Activated CD4-positive, alpha-beta memory T cell treated with anti-CD3 and anti-CD28 coated beads for 36 hours (primary cell): ENCODE results near the gene RNF125. TPM values are rescaled to one million over a fixed set of nuclear protein-coding genes. Genes with fewer than 3 reads are reported as not detected.

Source experiments
- CTCF ChIA-PET: fragments of 350-600 bp; sonication (Branson Sonifier 250); formaldehyde crosslinking; loops from one replicate; lab custom pipeline; 2021; ENCODE audit warnings: antibody characterized with exemption, inconsistent platforms; lab: Charles Lee
- POLR2A ChIA-PET: fragments of 350-600 bp; sonication (Branson Sonifier 250); formaldehyde crosslinking; loops from one replicate; lab custom pipeline; 2021; ENCODE audit warnings: antibody characterized with exemption; lab: Charles Lee
- DNase-seq: peaks from one replicate; pipeline ENCODE4 v3.0.0-alpha.2; 2020
- H3K27ac Mint-ChIP-seq: one replicate; pipeline ENCODE4 v1.8.0; 2021; ENCODE audit warnings: mixed read lengths
- H3K27me3 Mint-ChIP-seq: one replicate; pipeline ENCODE4 v1.8.0; 2021; ENCODE audit warnings: mixed read lengths
- H3K36me3 Mint-ChIP-seq: one replicate; pipeline ENCODE4 v1.8.0; 2021; ENCODE audit warnings: mixed read lengths
- H3K4me1 Mint-ChIP-seq: one replicate; pipeline ENCODE4 v1.8.0; 2021; ENCODE audit warnings: low read depth, mixed read lengths
- H3K4me3 Mint-ChIP-seq: one replicate; pipeline ENCODE4 v1.8.0; 2021; ENCODE audit warnings: mild to moderate bottlenecking, mixed read lengths
- H3K9me3 Mint-ChIP-seq: one replicate; pipeline ENCODE4 v1.8.0; 2021; ENCODE audit warnings: mixed read lengths
- intact Hi-C: fragments of 100-400 bp; cut with micrococcal nuclease; formaldehyde crosslinking; loops from one replicate; pipeline ENCODE4 v1.15.1; 2023
- total RNA-seq, 2 experiments: library from RNA; stranded (reverse); gene quantifications; one replicate each; pipeline ENCODE4 v1.2.3, GENCODE V29; 2021

Gene RNF125
- total RNA-seq, 2 experiments from 2014 or later = 36.8 to 37.6 TPM

DNA sequence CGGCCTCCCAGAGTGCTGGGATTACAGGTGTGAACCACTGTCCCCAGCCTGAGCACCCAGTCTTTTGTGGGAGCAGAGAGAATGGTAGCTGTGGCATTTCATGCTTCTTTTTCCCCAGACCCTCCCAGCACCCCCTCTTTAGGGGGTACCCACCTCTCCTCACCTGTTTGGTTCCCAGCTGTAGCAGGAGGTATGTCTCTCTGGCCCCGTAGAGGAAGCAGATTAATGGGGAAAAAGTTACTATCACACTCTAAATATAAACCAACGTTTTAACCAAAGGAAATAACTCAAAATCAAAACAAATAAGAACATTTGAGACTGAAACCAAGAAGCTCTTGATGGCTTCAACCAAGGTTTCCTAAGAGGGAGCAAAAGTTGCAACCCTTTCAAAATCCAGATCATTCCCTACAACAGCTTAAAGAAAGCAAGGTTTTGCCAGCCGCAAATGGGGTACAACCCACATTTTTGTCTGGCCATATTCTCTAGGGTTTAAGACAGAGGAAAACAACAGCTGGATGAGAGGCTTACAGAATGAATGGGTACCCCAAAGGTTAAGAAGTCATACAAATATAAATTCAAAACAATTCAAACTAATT is 8.0 kb downstream of the RNF125 start:
- CTCF ChIA-PET = interaction anchor here (1.3 to 1.4 kb wide), 2 partner anchors 10 to 46 kb away, joined by 4 to 8 read pairs; no protein-coding TSS in a partner anchor
- peak overlapping the region; percentile 75 for H3K27ac Mint-ChIP-seq
- peaks cover 28% of the 10 kb centered on the region for H3K36me3 Mint-ChIP-seq
- no peak for DNase-seq
- intact Hi-C loops = no loop called here
- H3K27me3 Mint-ChIP-seq = no peaks in the 10 kb centered on the region
- H3K4me3 Mint-ChIP-seq = peak overlapping the region; percentile 59
- no peaks in the 10 kb centered on the region for H3K9me3 Mint-ChIP-seq
- POLR2A ChIA-PET = interaction anchor here (1.2 to 1.5 kb wide), 2 partner anchors 8 to 14 kb away, joined by 4 to 5 read pairs; partner anchors contain the start of gene RNF125
- peaks cover 75% of the 10 kb centered on the region for H3K4me1 Mint-ChIP-seq

DNA sequence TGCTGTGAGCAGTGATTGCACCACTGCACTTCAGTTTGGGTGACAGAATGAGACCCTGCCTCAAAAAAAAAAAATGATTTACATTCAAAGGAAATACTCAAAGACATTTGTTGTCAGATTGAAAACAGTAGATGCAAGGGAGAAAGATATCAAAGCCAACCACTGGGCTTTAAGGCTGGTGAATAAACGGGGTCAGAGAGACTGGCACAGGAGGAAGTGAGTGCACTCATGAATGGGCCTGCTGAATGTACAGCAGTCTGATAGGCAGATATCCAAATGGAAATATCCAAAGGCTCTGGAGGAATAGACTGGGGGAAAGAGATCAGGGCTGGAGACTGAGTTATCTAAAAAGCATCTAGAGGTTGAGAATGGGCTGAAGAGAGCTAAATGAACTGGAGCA is 10.9 kb downstream of the RNF125 start:
- H3K4me3 Mint-ChIP-seq = no peak overlapping the region
- intact Hi-C loops = no loop called here

DNA sequence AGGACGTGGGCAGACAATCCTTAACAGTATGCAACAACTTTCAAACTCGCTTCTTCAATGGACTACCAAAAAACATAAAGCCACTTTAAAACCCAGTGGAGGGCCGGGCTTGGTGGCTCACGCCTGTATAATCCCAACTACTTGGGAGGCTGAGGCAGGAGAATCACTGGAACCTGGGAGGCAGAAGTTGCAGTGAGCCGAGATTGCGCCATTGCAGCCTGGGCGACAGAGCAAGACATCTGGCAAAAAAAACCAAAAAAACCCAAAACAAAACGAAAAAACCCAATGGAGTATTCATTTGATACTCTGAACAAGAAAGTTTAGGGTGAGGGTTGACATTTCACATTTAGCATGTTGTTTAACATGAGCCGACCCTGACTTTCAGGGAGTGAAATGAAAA is 14.0 kb downstream of the RNF125 start:
- no peak overlapping the region for H3K4me3 Mint-ChIP-seq
- peaks cover 1% of the 10 kb centered on the region for H3K9me3 Mint-ChIP-seq
- intact Hi-C loops = no loop called here
- DNase-seq = no peak
- peaks cover 34% of the 10 kb centered on the region for H3K36me3 Mint-ChIP-seq
- H3K4me1 Mint-ChIP-seq = peaks cover 81% of the 10 kb centered on the region
- H3K27ac Mint-ChIP-seq = peak overlapping the region; percentile 54
- H3K27me3 Mint-ChIP-seq = no peaks in the 10 kb centered on the region
- CTCF ChIA-PET = no interaction called here
- POLR2A ChIA-PET = interaction anchor here (0.6 kb wide), 1 partner anchor 45 kb away, joined by 4 read pairs; no protein-coding TSS in a partner anchor

More for the DNA sequence above, 10.9 kb downstream of the RNF125 start:
- ChIA-PET CTCF (interaction anchor here (0.6 to 1.5 kb wide), 3 partner anchors 10 to 159 kb away, joined by 3 to 5 read pairs (median 3); no protein-coding TSS in a partner anchor), POLR2A (interaction anchor here (1.8 kb wide), 1 partner anchor 11 kb away, joined by 7 read pairs; the partner anchor contains the start of gene RNF125)
- H3K36me3 Mint-ChIP-seq = peaks cover 31% of the 10 kb centered on the region
- H3K27ac Mint-ChIP-seq = peak overlapping the region; percentile 62
- no peaks in the 10 kb centered on the region for H3K27me3 Mint-ChIP-seq
- H3K4me1 Mint-ChIP-seq = peaks cover 79% of the 10 kb centered on the region
- no peaks in the 10 kb centered on the region for H3K9me3 Mint-ChIP-seq
- DNase-seq = no peak

DNA sequence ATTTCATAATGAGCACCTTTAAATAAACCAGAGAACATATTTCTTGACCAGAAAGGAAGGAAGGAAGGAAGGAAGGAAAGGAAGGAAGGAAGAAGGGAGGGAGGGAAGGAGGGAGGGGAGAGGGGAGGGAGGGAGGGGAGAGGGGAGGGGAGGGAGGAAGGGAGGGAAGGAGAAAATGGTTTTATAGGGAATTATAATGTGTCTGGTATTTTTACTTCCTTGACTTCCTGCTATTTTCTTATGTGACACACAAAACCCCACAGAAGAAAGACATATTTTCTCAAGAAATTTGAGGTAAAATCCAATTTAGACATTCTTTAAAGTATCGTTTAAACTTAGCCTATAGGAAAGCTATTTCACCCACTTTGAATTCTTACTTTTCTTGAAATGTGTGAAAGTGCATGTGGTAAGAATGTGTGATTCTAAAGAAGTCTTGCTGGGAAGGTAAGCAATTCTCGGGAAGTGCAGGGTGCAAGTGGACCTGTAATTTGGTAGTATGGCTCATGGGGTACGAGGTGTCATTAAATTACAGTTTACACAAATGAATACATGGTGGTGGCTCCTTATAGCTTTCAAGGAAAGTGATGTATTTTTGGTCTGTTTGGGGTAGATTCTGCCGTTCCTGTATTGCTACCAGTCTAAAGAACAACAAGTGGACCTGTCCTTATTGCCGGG is 18.0 kb downstream of the RNF125 start:
- Mint-ChIP-seq H3K9me3 (peaks cover 2% of the 10 kb centered on the region), H3K4me3 (peak overlapping the region; percentile 17), H3K27ac (peak overlapping the region; percentile 91), H3K36me3 (peaks cover 38% of the 10 kb centered on the region), H3K27me3 (no peaks in the 10 kb centered on the region), H3K4me1 (peaks cover 82% of the 10 kb centered on the region)
- CTCF ChIA-PET = interaction anchor here (0.8 to 2.3 kb wide), 6 partner anchors 9 to 35 kb away, joined by 3 to 10 read pairs (median 4); partner anchors contain the start of gene RNF125
- POLR2A ChIA-PET = interaction anchor here (1.2 to 3.6 kb wide), 4 partner anchors 12 to 49 kb away, joined by 3 to 27 read pairs (median 9); partner anchors contain the start of gene RNF125
- peak; percentile 56 for DNase-seq
- intact Hi-C loops = loop anchor here (1.0 to 2.0 kb wide), 2 partner anchors 14 to 18 kb away; partner anchors contain the start of gene RNF125

DNA sequence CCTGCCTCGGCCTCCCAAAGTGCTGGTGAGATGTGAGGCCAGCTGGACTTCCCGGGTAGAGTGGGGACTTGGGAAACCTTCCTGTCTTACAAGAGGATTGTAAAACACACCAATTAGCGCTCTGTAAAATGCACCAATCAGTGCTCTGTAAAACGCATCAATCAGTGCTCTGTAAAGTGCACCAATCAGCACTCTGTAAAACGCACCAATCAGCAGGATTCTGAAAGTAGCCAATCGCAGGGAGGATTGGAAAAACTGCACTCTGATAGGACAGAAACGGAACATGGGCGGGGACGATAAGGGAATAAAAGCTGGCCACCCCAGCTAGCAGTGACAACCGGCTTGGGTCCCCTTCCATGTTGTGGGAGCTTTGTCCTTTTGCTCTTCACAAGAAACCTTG is 19.0 kb downstream of the RNF125 start:
- Mint-ChIP-seq H3K27me3 (no peaks in the 10 kb centered on the region), H3K27ac (peak overlapping the region; percentile 91), H3K4me3 (no peak overlapping the region), H3K9me3 (peaks cover 2% of the 10 kb centered on the region), H3K4me1 (peaks cover 86% of the 10 kb centered on the region), H3K36me3 (peaks cover 36% of the 10 kb centered on the region)
- CTCF ChIA-PET = interaction anchor here (1.0 to 2.3 kb wide), 4 partner anchors 10 to 19 kb away, joined by 4 to 10 read pairs (median 6); partner anchors contain the start of gene RNF125
- no peak for DNase-seq
- intact Hi-C loops = loop anchor here (2.0 kb wide), 1 partner anchor 13 kb away; no protein-coding TSS in a partner anchor
- POLR2A ChIA-PET = interaction anchor here (1.2 to 3.6 kb wide), 4 partner anchors 11 to 48 kb away, joined by 3 to 27 read pairs (median 9); partner anchors contain the start of gene RNF125

DNA sequence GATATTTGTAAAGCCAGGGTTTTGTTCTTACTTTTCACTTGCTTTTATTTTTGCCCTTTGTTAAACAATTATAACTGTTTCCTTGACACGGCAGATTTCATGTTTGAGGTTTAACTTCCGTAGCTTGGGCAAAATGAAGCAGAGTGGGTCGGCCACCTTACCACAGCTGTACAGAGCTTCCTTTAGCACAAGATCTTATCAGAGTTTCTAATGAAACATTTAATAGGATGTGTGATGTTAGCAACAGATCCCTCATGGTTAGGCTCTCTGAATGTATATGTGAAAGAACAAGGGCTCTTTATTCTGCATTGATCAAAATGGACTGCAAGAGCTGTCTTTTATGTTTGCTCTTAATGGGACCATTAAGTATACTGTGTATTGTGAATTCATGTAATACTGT is 22.3 kb downstream of the RNF125 start:
- Mint-ChIP-seq H3K27ac (peak overlapping the region; percentile 87), H3K9me3 (peaks cover 2% of the 10 kb centered on the region), H3K4me1 (peaks cover 66% of the 10 kb centered on the region), H3K27me3 (no peaks in the 10 kb centered on the region), H3K36me3 (peaks cover 40% of the 10 kb centered on the region), H3K4me3 (peak overlapping the region; percentile 21)
- ChIA-PET POLR2A (interaction anchor here (0.7 to 2.9 kb wide), 6 partner anchors 8 to 71 kb away, joined by 3 to 20 read pairs (median 4); partner anchors contain the start of gene RNF125), CTCF (interaction anchor here (0.9 kb wide), 2 partner anchors 9 to 21 kb away, joined by 3 to 4 read pairs; no protein-coding TSS in a partner anchor)
- intact Hi-C loops = loop anchor here (1.0 to 10.0 kb wide), 4 partner anchors 8 to 386 kb away; partner anchors contain the start of gene RNF125
- DNase-seq = peak; percentile 73

DNA sequence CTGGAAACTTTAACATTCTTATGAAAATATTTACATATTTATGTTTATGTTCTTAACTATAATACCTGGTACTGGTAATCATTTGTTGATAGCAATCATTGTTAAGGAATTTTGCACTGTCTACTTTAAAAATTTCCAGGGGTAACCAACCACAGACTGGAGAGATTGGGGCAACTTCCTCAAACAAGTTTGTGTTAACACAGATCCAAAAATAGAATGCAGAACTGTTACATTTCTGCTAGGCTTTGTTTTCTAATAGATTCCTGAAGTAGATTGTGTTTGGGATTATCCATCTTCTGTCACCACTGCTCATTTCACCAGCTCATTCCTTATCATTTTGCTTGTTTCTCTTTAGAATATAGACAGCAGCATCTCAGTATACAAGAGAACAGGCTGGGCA is 23.7 kb downstream of the RNF125 start:
- H3K27me3 Mint-ChIP-seq = no peaks in the 10 kb centered on the region
- no peak for DNase-seq
- ChIA-PET CTCF (no interaction called here), POLR2A (no interaction called here)
- no peak overlapping the region for H3K4me3 Mint-ChIP-seq
- H3K36me3 Mint-ChIP-seq = peaks cover 39% of the 10 kb centered on the region
- intact Hi-C loops = loop anchor here (10.0 kb wide), 1 partner anchor 388 kb away; no protein-coding TSS in a partner anchor
- peaks cover 55% of the 10 kb centered on the region for H3K4me1 Mint-ChIP-seq
- H3K9me3 Mint-ChIP-seq = peaks cover 2% of the 10 kb centered on the region
- H3K27ac Mint-ChIP-seq = peak overlapping the region; percentile 42

DNA sequence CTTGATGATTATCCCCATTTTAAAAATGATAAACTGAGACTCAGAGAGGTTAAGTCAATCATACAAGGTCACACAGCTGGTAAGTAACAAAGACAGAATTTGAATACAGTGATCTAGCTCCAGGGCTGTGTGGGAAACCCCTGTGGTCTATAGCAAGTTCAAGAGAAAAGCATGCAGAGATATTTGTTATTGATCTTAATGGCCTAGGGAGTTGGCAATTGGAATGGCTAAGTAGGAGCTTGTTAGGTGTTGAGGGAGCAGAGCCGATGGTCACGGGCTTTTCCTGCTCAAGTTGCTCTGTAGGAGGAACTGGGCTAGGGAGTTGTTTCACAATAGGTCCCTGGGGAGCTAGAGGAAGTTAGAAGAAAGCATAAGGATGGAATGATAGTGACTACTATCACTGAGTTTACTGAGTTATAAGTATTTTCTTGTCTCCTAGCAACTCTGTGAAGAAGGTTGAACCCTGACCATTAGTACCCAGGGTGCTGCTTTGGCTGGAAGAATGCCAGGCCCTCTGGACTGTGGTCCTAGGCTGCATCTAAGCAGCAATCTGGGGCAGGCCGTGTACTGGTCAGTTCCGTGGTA is 30.0 kb downstream of the RNF125 start:
- Mint-ChIP-seq H3K27ac (peak overlapping the region; percentile 91), H3K27me3 (no peaks in the 10 kb centered on the region), H3K9me3 (no peaks in the 10 kb centered on the region), H3K4me3 (no peak overlapping the region), H3K36me3 (peaks cover 32% of the 10 kb centered on the region), H3K4me1 (peaks cover 39% of the 10 kb centered on the region)
- DNase-seq = peak; percentile 45
- ChIA-PET POLR2A (interaction anchor here (0.6 to 3.8 kb wide), 8 partner anchors 8 to 105 kb away, joined by 3 to 36 read pairs (median 8); partner anchors contain the start of genes RNF125 and RNF138), CTCF (interaction anchor here (1.1 to 1.6 kb wide), 6 partner anchors 12 to 71 kb away, joined by 3 to 7 read pairs (median 4); partner anchors contain the start of gene RNF125)
- intact Hi-C loops = loop anchor here (1.0 to 10.0 kb wide), 6 partner anchors 7 to 394 kb away; partner anchors contain the start of genes RNF125 and TRAPPC8

DNA sequence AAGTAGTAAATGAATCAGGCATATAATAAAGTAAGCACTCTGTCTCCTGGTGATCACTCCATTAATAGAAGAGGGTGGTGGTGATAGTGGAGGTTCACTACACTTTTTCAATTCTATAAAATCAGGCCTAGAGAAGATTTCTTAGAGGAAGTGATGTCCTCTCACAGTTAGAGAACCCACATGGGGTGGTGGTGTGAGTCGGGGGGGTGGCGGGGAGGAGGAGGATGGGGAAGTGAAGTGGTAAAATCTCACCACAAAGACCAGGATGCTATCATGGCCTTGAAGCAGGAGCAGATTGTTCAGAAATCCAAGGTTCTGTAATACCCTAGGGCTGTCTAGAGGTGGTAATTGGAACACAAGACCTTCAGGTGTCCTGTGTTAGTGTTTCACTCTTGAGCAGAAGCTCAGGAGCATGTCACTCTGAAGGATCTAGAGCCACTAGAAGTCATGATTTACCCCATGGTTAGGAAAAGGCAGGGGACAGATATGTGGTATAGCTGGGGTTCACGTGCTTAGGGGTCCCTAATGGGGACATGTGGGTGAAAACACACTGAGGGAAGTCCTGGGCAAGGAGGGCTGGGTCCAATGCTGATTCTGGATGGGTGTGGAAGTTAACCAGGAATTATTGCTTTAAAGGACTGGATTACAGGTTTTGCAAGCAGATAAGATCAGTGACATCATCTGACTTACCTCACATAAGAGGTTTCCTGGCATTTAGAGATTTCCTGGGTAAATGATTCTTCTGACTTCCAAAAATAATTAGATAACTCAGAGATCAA is 31.0 kb downstream of the RNF125 start:
- CTCF ChIA-PET = interaction anchor here (1.0 to 2.1 kb wide), 8 partner anchors 9 to 30 kb away, joined by 3 to 11 read pairs (median 6); partner anchors contain the start of gene RNF125
- no peaks in the 10 kb centered on the region for H3K27me3 Mint-ChIP-seq
- peak overlapping the region; percentile 38 for H3K4me3 Mint-ChIP-seq
- H3K27ac Mint-ChIP-seq = peak overlapping the region; percentile 91
- peaks cover 37% of the 10 kb centered on the region for H3K36me3 Mint-ChIP-seq
- peak; percentile 76 for DNase-seq
- POLR2A ChIA-PET = interaction anchor here (0.7 to 3.8 kb wide), 8 partner anchors 9 to 42 kb away, joined by 3 to 36 read pairs (median 9); partner anchors contain the start of genes RNF125 and RNF138
- H3K4me1 Mint-ChIP-seq = peaks cover 42% of the 10 kb centered on the region
- intact Hi-C loops = loop anchor here (1.0 to 10.0 kb wide), 7 partner anchors 8 to 395 kb away; partner anchors contain the start of genes RNF125 and TRAPPC8
- no peaks in the 10 kb centered on the region for H3K9me3 Mint-ChIP-seq

DNA sequence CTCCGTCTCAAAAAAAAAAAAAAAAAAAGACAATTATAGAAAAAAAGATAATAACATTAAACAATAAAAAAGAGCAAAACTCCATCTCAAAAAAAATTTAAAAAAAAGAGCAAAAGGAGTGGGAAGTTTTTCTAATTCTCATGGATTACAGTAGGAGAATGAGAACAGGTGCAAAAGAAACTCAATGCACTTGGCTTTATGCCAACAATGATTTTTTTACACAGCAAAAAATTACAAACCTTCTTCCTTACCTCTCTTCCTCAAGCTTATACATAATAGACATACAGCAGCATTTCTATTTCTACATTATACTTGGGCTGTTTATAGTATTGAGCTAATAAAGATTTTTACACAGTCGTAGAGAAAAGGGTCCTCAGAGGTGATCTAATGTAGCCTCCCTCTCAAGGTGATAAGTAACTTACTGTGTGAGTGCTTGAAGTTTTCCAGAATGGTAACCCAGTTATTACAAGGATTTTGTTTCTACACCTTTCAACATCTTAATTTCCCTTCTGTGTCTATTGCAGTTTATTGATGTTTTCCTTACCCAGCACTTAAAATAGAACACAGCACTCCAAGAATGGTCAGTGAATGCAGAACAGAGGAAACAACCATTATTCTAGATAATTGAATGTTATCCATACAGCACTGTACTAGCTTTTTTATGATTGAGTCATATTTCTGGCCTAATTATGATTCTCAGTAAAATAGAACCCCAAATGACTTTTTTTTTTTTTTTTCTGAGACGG is 38.2 kb downstream of the RNF125 start:
- POLR2A ChIA-PET = interaction anchor here (0.7 to 1.5 kb wide), 2 partner anchors 11 to 35 kb away, joined by 3 to 4 read pairs; partner anchors contain the start of gene RNF138
- no peak for DNase-seq
- Mint-ChIP-seq H3K27me3 (no peaks in the 10 kb centered on the region), H3K9me3 (no peaks in the 10 kb centered on the region), H3K4me1 (peaks cover 47% of the 10 kb centered on the region), H3K36me3 (peaks cover 45% of the 10 kb centered on the region), H3K27ac (no peak overlapping the region), H3K4me3 (no peak overlapping the region)
- intact Hi-C loops = no loop called here
- CTCF ChIA-PET = interaction anchor here (0.6 to 1.1 kb wide), 3 partner anchors 14 to 38 kb away, joined by 3 to 6 read pairs (median 4); partner anchors contain the start of gene RNF125
